OCI-LY3 (cell line): ENCODE results near the gene SMYD3.

Experiments
- H2AFZ ChIP-seq: fragments of 200-600, 300-600 bp; shearing (Covaris generic); 2 replicates; pipeline ENCODE4 v1.6.0; 2014; ENCODE audit warnings: antibody characterized with exemption, low read depth, low read length
- H3K27ac ChIP-seq: fragments of 200-600, 300-600 bp; sonication (generic); 2 replicates; pipeline ENCODE4 v1.5.1; 2014; ENCODE audit warnings: mild to moderate bottlenecking, low read length, moderate library complexity, mixed read lengths
- H3K27me3 ChIP-seq: fragments of 200-600, 300-600 bp; sonication (generic); 2 replicates; pipeline ENCODE4 v1.6.1; 2014; ENCODE audit warnings: low read depth, low read length, mixed read lengths
- H3K36me3 ChIP-seq: fragments of 200-600, 300-600 bp; sonication (generic); replicated peaks from 2 replicates; pipeline ENCODE3; 2014; ENCODE audit warnings: low read depth, low read length, mixed read lengths
- H3K4me1 ChIP-seq: fragments of 300-600, 200-600 bp; sonication (generic); 2 replicates; pipeline ENCODE4 v1.6.1; 2014; ENCODE audit warnings: low read length, mixed read lengths
- H3K4me2 ChIP-seq: fragments of 200-600, 300-600 bp; sonication (generic); 2 replicates; pipeline ENCODE4 v1.6.1; 2014; ENCODE audit warnings: low read length, mixed read lengths
- H3K4me3 ChIP-seq: fragments of 300-600, 200-600 bp; sonication (generic); 2 replicates; pipeline ENCODE4 v1.5.1; 2014; ENCODE audit warnings: antibody characterized with exemption, mild to moderate bottlenecking, low read length, moderate library complexity
- H3K79me2 ChIP-seq: fragments of 300-600, 200-600 bp; shearing (Covaris generic); 2 replicates; pipeline ENCODE4 v1.6.1; 2014; ENCODE audit warnings: mild to moderate bottlenecking, low read length, mixed read lengths
- H3K9ac ChIP-seq: fragments of 300-600, 200-600 bp; shearing (Covaris generic); 2 replicates; pipeline ENCODE4 v1.6.0; 2014; ENCODE audit warnings: mild to moderate bottlenecking, low read length, moderate library complexity
- H3K9me3 ChIP-seq: fragments of 200-600, 300-600 bp; shearing (Covaris generic); 2 replicates; pipeline ENCODE4 v1.6.1; 2014; ENCODE audit warnings: low read length, mixed read lengths; ENCODE audit not compliant: insufficient read depth
- H4K20me1 ChIP-seq: fragments of 200-600, 300-600 bp; sonication (generic); 2 replicates; pipeline ENCODE4 v1.6.1; 2016; ENCODE audit warnings: low read length, mixed read lengths; ENCODE audit not compliant: insufficient read depth
- CTCF ChIP-seq: fragments of 200-600, 300-600 bp; sonication (generic); IDR thresholded peaks from 2 replicates; pipeline ENCODE4 v1.5.1; 2014; ENCODE audit warnings: antibody characterized with exemption, low read length, low read depth
- EZH2phosphoT487 ChIP-seq: fragments of 200-600 bp; shearing (Covaris generic); IDR thresholded peaks from 2 replicates; pipeline ENCODE4 v1.6.1; 2018; ENCODE audit warnings: antibody characterized with exemption, mixed run types, low read depth

The SMYD3 gene

GRCh38 chr1:246068619-246069509 lies 438.2 kb downstream of the SMYD3 start:
- no peak overlapping the region for H2AFZ ChIP-seq
- H3K4me2 ChIP-seq: no peak overlapping the region
- H3K9me3 ChIP-seq: no peaks in the 10 kb centered on the region
- H3K4me1 ChIP-seq: no peaks in the 10 kb centered on the region
- H3K79me2 ChIP-seq: no peaks in the 10 kb centered on the region
- TF ChIP-seq CTCF: no peak
- TF ChIP-seq EZH2phosphoT487: no peak
- H4K20me1 ChIP-seq: no peaks in the 10 kb centered on the region
- H3K27ac ChIP-seq: no peak overlapping the region
- H3K27me3 ChIP-seq: no peaks in the 10 kb centered on the region
- no peak overlapping the region for H3K9ac ChIP-seq
- H3K4me3 ChIP-seq: no peak overlapping the region
- no peaks in the 10 kb centered on the region for H3K36me3 ChIP-seq

GRCh38 chr1:246068217-246068512 lies 438.9 kb downstream of the SMYD3 start:
- no peaks in the 10 kb centered on the region for H4K20me1 ChIP-seq

GRCh38 chr1:246067432-246068216 lies 439.5 kb downstream of the SMYD3 start:
- no peaks in the 10 kb centered on the region for H3K9me3 ChIP-seq
- H3K9ac ChIP-seq: no peak overlapping the region
- no peak overlapping the region for H2AFZ ChIP-seq
- H3K4me3 ChIP-seq: no peak overlapping the region
- no peak overlapping the region for H3K4me2 ChIP-seq
- no peak overlapping the region for H3K27ac ChIP-seq
- no peaks in the 10 kb centered on the region for H4K20me1 ChIP-seq
- no peaks in the 10 kb centered on the region for H3K27me3 ChIP-seq
- H3K79me2 ChIP-seq: no peaks in the 10 kb centered on the region
- no peaks in the 10 kb centered on the region for H3K36me3 ChIP-seq
- no peak for TF ChIP-seq EZH2phosphoT487
- no peak for TF ChIP-seq CTCF
- H3K4me1 ChIP-seq: no peaks in the 10 kb centered on the region

More at GRCh38 chr1:246068217-246068512, 438.9 kb downstream of the SMYD3 start:
- TF ChIP-seq CTCF (no peak), EZH2phosphoT487 (no peak)
- no peaks in the 10 kb centered on the region for H3K79me2 ChIP-seq
- no peaks in the 10 kb centered on the region for H3K4me1 ChIP-seq
- no peak overlapping the region for H3K9ac ChIP-seq
- no peak overlapping the region for H3K4me2 ChIP-seq
- H3K4me3 ChIP-seq: no peak overlapping the region
- no peak overlapping the region for H3K27ac ChIP-seq
- H2AFZ ChIP-seq: no peak overlapping the region
- no peaks in the 10 kb centered on the region for H3K27me3 ChIP-seq
- H3K9me3 ChIP-seq: no peaks in the 10 kb centered on the region
- H3K36me3 ChIP-seq: no peaks in the 10 kb centered on the region

GRCh38 chr1:246066573-246066972 lies 440.5 kb downstream of the SMYD3 start:
- no peak overlapping the region for H3K27ac ChIP-seq
- TF ChIP-seq EZH2phosphoT487 (no peak), CTCF (no peak)
- no peaks in the 10 kb centered on the region for H3K9me3 ChIP-seq
- H2AFZ ChIP-seq: no peak overlapping the region
- H3K4me2 ChIP-seq: no peak overlapping the region
- H4K20me1 ChIP-seq: no peaks in the 10 kb centered on the region
- no peaks in the 10 kb centered on the region for H3K36me3 ChIP-seq
- no peak overlapping the region for H3K9ac ChIP-seq
- no peak overlapping the region for H3K4me3 ChIP-seq
- no peaks in the 10 kb centered on the region for H3K27me3 ChIP-seq
- no peaks in the 10 kb centered on the region for H3K4me1 ChIP-seq
- no peaks in the 10 kb centered on the region for H3K79me2 ChIP-seq
